ENCODE data around the gene TMEM190.

DNA sequence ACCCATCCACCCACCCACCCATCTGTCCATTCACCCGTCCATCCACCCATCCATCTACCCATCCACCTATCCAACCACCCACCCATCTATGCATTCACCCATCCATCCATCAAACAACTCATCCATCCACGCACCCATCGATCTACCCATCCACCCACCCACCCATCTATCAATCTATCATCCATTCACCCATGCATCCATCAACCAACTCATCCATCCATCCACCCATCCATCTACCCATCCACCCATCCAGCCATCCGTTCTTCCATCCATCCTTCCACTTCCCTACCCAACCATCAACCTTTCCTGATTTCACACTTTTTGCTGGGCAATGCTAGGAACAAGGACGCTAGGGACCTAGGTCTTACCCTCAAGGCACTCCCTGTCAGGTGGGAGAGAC, 5.4 kb downstream of the TMEM190 start:
- TF ChIP-seq, protein P1, sequence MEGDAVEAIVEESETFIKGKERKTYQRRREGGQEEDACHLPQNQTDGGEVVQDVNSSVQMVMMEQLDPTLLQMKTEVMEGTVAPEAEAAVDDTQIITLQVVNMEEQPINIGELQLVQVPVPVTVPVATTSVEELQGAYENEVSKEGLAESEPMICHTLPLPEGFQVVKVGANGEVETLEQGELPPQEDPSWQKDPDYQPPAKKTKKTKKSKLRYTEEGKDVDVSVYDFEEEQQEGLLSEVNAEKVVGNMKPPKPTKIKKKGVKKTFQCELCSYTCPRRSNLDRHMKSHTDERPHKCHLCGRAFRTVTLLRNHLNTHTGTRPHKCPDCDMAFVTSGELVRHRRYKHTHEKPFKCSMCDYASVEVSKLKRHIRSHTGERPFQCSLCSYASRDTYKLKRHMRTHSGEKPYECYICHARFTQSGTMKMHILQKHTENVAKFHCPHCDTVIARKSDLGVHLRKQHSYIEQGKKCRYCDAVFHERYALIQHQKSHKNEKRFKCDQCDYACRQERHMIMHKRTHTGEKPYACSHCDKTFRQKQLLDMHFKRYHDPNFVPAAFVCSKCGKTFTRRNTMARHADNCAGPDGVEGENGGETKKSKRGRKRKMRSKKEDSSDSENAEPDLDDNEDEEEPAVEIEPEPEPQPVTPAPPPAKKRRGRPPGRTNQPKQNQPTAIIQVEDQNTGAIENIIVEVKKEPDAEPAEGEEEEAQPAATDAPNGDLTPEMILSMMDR (IDR thresholded peaks at IDR 0.05) = no peak
- TF ChIP-seq POLR2A (IDR thresholded peaks at IDR 0.05) = no peak

All from sigmoid colon (tissue), 3 donors.